ENCODE data around the gene BATF. TPM values are rescaled to one million over a fixed set of nuclear protein-coding genes. Genes with fewer than 3 reads are reported as not detected.

BATF gene
- total RNA-seq, 1 donor from 2014 or later: 160 TPM

- Mint-ChIP-seq H3K27ac (peak overlapping the region; percentile 99), H3K9me3 (no peaks in the 10 kb centered on the region), H3K4me1 (peaks cover 78% of the 10 kb centered on the region), H3K27me3 (no peaks in the 10 kb centered on the region), H3K4me3 (peak overlapping the region; percentile 72), H3K36me3 (ENCODE audit: low read depth) (peaks cover 54% of the 10 kb centered on the region)
- DNase-seq (no peak), ATAC-seq (ENCODE audit: low read depth) (no peak)
- TF ChIP-seq CTCF (IDR thresholded peaks at IDR 0.05): no peak
- intact Hi-C loops (cut with micrococcal nuclease): loop anchor here (10.0 kb wide), 1 partner anchor 1494 kb away; no protein-coding TSS in a partner anchor
- POLR2A ChIA-PET: interaction anchor here (0.6 to 14.0 kb wide), 14 partner anchors 9 to 414 kb away, joined by 3 to 356 read pairs (median 6); partner anchors contain the start of genes BATF, ERG28, NEK9 and TTLL5
- CTCF ChIA-PET: interaction anchor here (0.7 to 2.7 kb wide), 9 partner anchors 14 to 52 kb away, joined by 3 to 8 read pairs (median 4); no protein-coding TSS in a partner anchor
These were observed 18.2 kb downstream of the BATF start for GRCh38 chr14:75540479-75540851.

- POLR2A ChIA-PET: interaction anchor here (0.9 to 14.0 kb wide), 20 partner anchors 9 to 416 kb away, joined by 3 to 356 read pairs (median 6); partner anchors contain the start of genes BATF, ERG28, FLVCR2 and NEK9
- CTCF ChIA-PET: interaction anchor here (0.6 to 2.8 kb wide), 10 partner anchors 14 to 246 kb away, joined by 3 to 19 read pairs (median 4); partner anchors contain the start of genes BATF and FLVCR2
- peak overlapping the region; percentile 99 for H3K27ac Mint-ChIP-seq
- TF ChIP-seq CTCF (IDR thresholded peaks at IDR 0.05): no peak
- intact Hi-C loops (cut with micrococcal nuclease): loop anchor here (1.0 to 10.0 kb wide), 8 partner anchors 19 to 1492 kb away; partner anchors contain the start of genes BATF and TTLL5
- H3K4me1 Mint-ChIP-seq: peaks cover 78% of the 10 kb centered on the region
- DNase-seq (peak; percentile 65), ATAC-seq (ENCODE audit: low read depth) (peak; percentile 80)
- no peaks in the 10 kb centered on the region for H3K27me3 Mint-ChIP-seq
- peaks cover 57% of the 10 kb centered on the region for H3K36me3 Mint-ChIP-seq (ENCODE audit: low read depth)
- no peaks in the 10 kb centered on the region for H3K9me3 Mint-ChIP-seq
- peak overlapping the region; percentile 74 for H3K4me3 Mint-ChIP-seq
These were observed 20.4 kb downstream of the BATF start for GRCh38 chr14:75542588-75543091.

GRCh38 chr14:75543253-75543652, 21.0 kb downstream of the BATF start:
- intact Hi-C loops (cut with micrococcal nuclease): loop anchor here (1.0 to 10.0 kb wide), 6 partner anchors 18 to 1492 kb away; partner anchors contain the start of gene BATF
- DNase-seq: no peak

GRCh38 chr14:75543786-75544185, 21.5 kb downstream of the BATF start:
- H3K4me3 Mint-ChIP-seq: no peak overlapping the region
- H3K27me3 Mint-ChIP-seq: no peaks in the 10 kb centered on the region
- POLR2A ChIA-PET: interaction anchor here (0.6 to 14.0 kb wide), 12 partner anchors 9 to 277 kb away, joined by 3 to 356 read pairs (median 10); partner anchors contain the start of genes BATF, ERG28, FLVCR2 and TTLL5
- TF ChIP-seq CTCF (IDR thresholded peaks at IDR 0.05): no peak
- no peak for DNase-seq
- H3K36me3 Mint-ChIP-seq (ENCODE audit: low read depth): peaks cover 63% of the 10 kb centered on the region
- H3K4me1 Mint-ChIP-seq: peaks cover 83% of the 10 kb centered on the region
- ATAC-seq (ENCODE audit: low read depth): no peak
- CTCF ChIA-PET: interaction anchor here (0.7 to 2.8 kb wide), 7 partner anchors 13 to 248 kb away, joined by 3 to 19 read pairs (median 8); partner anchors contain the start of gene BATF
- H3K27ac Mint-ChIP-seq: peak overlapping the region; percentile 99
- intact Hi-C loops (cut with micrococcal nuclease): loop anchor here (1.0 to 10.0 kb wide), 6 partner anchors 18 to 1491 kb away; partner anchors contain the start of gene BATF
- H3K9me3 Mint-ChIP-seq: no peaks in the 10 kb centered on the region

More at GRCh38 chr14:75543253-75543652, 21.0 kb downstream of the BATF start:
- Mint-ChIP-seq H3K4me1 (peaks cover 83% of the 10 kb centered on the region), H3K9me3 (no peaks in the 10 kb centered on the region), H3K36me3 (ENCODE audit: low read depth) (peaks cover 61% of the 10 kb centered on the region), H3K27me3 (no peaks in the 10 kb centered on the region), H3K4me3 (peak overlapping the region; percentile 74), H3K27ac (peak overlapping the region; percentile 99)
- ChIA-PET POLR2A (interaction anchor here (0.6 to 14.0 kb wide), 21 partner anchors 9 to 416 kb away, joined by 3 to 356 read pairs (median 6); partner anchors contain the start of genes BATF, ERG28, FLVCR2 and NEK9), CTCF (interaction anchor here (0.6 to 2.8 kb wide), 10 partner anchors 14 to 247 kb away, joined by 3 to 19 read pairs (median 4); partner anchors contain the start of genes BATF and FLVCR2)
- ATAC-seq (ENCODE audit: low read depth): peak; percentile 23
- no peak for TF ChIP-seq CTCF (IDR thresholded peaks at IDR 0.05)

GRCh38 chr14:75545907-75546306, 23.6 kb downstream of the BATF start:
- Mint-ChIP-seq H3K4me3 (no peak overlapping the region), H3K27me3 (no peaks in the 10 kb centered on the region), H3K27ac (peak overlapping the region; percentile 61), H3K9me3 (no peaks in the 10 kb centered on the region), H3K4me1 (peaks cover 82% of the 10 kb centered on the region), H3K36me3 (ENCODE audit: low read depth) (peaks cover 52% of the 10 kb centered on the region)
- ATAC-seq (ENCODE audit: low read depth) (no peak), DNase-seq (no peak)
- intact Hi-C loops (cut with micrococcal nuclease): loop anchor here (10.0 kb wide), 1 partner anchor 1489 kb away; no protein-coding TSS in a partner anchor
- ChIA-PET POLR2A (interaction anchor here (1.2 to 14.0 kb wide), 2 partner anchors 15 to 26 kb away, joined by 4 to 356 read pairs; partner anchors contain the start of gene BATF), CTCF (interaction anchor here (4.6 kb wide), 1 partner anchor 15 kb away, joined by 23 read pairs; no protein-coding TSS in a partner anchor)
- TF ChIP-seq CTCF (IDR thresholded peaks at IDR 0.05): no peak
